HepG2 (cell line): ENCODE measurements around the gene DTYMK. TPM values are rescaled to one million over a fixed set of nuclear protein-coding genes. Genes with fewer than 3 reads are reported as not detected.

Experiments used
- CTCF ChIP-seq: sonication (generic); formaldehyde crosslinking; IDR thresholded peaks from 2 replicates; pipeline ENCODE4 v1.5.0; 2020; ENCODE audit warnings: mild to moderate bottlenecking, missing genetic modification reagents, moderate library complexity
- GATAD1 ChIP-seq: IDR thresholded peaks from 2 replicates; pipeline ENCODE4 v1.6.1; 2016; ENCODE audit warnings: missing genetic modification reagents, missing compliant biosample characterization
- GLI4 ChIP-seq: sonication (generic); formaldehyde crosslinking; IDR thresholded peaks from 2 replicates; pipeline ENCODE4 v1.5.1; 2020; ENCODE audit warnings: missing genetic modification reagents, mild to moderate bottlenecking, moderate library complexity, borderline replicate concordance
- MAFK ChIP-seq, 2 experiments: IDR thresholded peaks in 1 of 2; conservative IDR thresholded peaks in 1 of 2; 2 replicates each; pipeline ENCODE4 v1.6.1; 2011; ENCODE audit warnings: improper control_type of control experiment in 2 of 2, low read length in 2 of 2
- MLLT10 ChIP-seq: sonication (generic); formaldehyde crosslinking; IDR thresholded peaks from 2 replicates; pipeline ENCODE4 v1.4.0; 2020; ENCODE audit warnings: missing genetic modification reagents
- MTA1 ChIP-seq: sonication (generic); formaldehyde crosslinking; IDR thresholded peaks from 2 replicates; pipeline ENCODE4 v1.4.0; 2020; ENCODE audit warnings: missing genetic modification reagents, mild to moderate bottlenecking, borderline replicate concordance
- MTA3 ChIP-seq: sonication (generic); formaldehyde crosslinking; IDR thresholded peaks from 2 replicates; pipeline ENCODE4 v1.4.0; 2020; ENCODE audit warnings: missing genetic modification reagents
- NR2C2 ChIP-seq: sonication (generic); formaldehyde crosslinking; IDR thresholded peaks from 2 replicates; pipeline ENCODE4 v1.4.0; 2020; ENCODE audit warnings: missing genetic modification reagents, mild to moderate bottlenecking, moderate library complexity, borderline replicate concordance
- RBFOX2 ChIP-seq: fragments of 200-400 bp; formaldehyde crosslinking; IDR thresholded peaks from 2 replicates; pipeline ENCODE4 v1.6.1; 2017; ENCODE audit warnings: low read depth, mild to moderate bottlenecking, low read length
- RCOR2 ChIP-seq: IDR thresholded peaks from 2 replicates; pipeline ENCODE4 v1.6.1; 2016; ENCODE audit warnings: missing biosample characterization, missing genetic modification reagents
- ZBTB25 ChIP-seq: IDR thresholded peaks from 2 replicates; pipeline ENCODE4 v1.6.1; 2018; ENCODE audit warnings: missing genetic modification reagents
- ZBTB38 ChIP-seq: sonication (generic); formaldehyde crosslinking; IDR thresholded peaks from 2 replicates; pipeline ENCODE4 v1.5.1; 2020; ENCODE audit warnings: mild to moderate bottlenecking, missing genetic modification reagents
- ZC3H4 ChIP-seq: sonication (generic); formaldehyde crosslinking; IDR thresholded peaks from 2 replicates; pipeline ENCODE4 v1.4.0; 2020; ENCODE audit warnings: missing genetic modification reagents, borderline replicate concordance
- ZFY ChIP-seq: sonication (generic); formaldehyde crosslinking; IDR thresholded peaks from 2 replicates; pipeline ENCODE4 v1.4.0; 2020; ENCODE audit warnings: missing genetic modification reagents
- ZNF121 ChIP-seq: sonication (generic); formaldehyde crosslinking; IDR thresholded peaks from 2 replicates; pipeline ENCODE4 v1.5.0; 2020; ENCODE audit warnings: mild to moderate bottlenecking, missing genetic modification reagents
- ZNF3 ChIP-seq: IDR thresholded peaks from 2 replicates; pipeline ENCODE4 v1.7.0; 2017; ENCODE audit warnings: inconsistent platforms
- ZNF350 ChIP-seq: sonication (generic); formaldehyde crosslinking; IDR thresholded peaks from 2 replicates; pipeline ENCODE4 v1.4.0; 2020; ENCODE audit warnings: mild to moderate bottlenecking, low read depth, missing genetic modification reagents, borderline replicate concordance
- ZNF354B ChIP-seq: sonication (generic); formaldehyde crosslinking; IDR thresholded peaks from 2 replicates; pipeline ENCODE4 v1.8.0; 2022; ENCODE audit warnings: mild to moderate bottlenecking, missing genetic modification reagents
- ZNF430 ChIP-seq: sonication (generic); formaldehyde crosslinking; IDR thresholded peaks from 2 replicates; pipeline ENCODE4 v1.9.0; 2021; ENCODE audit warnings: mild to moderate bottlenecking, missing genetic modification reagents
- ZNF570 ChIP-seq: sonication (generic); formaldehyde crosslinking; IDR thresholded peaks from 2 replicates; pipeline ENCODE4 v1.4.0; 2020; ENCODE audit warnings: mild to moderate bottlenecking, missing genetic modification reagents, borderline replicate concordance
- ZNF605 ChIP-seq: sonication (generic); formaldehyde crosslinking; IDR thresholded peaks from 2 replicates; pipeline ENCODE4 v1.8.0; 2022; ENCODE audit warnings: mild to moderate bottlenecking, missing genetic modification reagents
- ZNF768 ChIP-seq: sonication (generic); formaldehyde crosslinking; IDR thresholded peaks from 2 replicates; pipeline ENCODE4 v1.4.0; 2020; ENCODE audit warnings: missing genetic modification reagents
- ZSCAN29 ChIP-seq: sonication (generic); formaldehyde crosslinking; conservative IDR thresholded peaks from 2 replicates; pipeline ENCODE4 v1.4.0; 2020; ENCODE audit warnings: mild to moderate bottlenecking, missing genetic modification reagents
- polyA plus RNA-seq, 8 experiments: library from polyadenylated mRNA; depleted of rRNA in 3 of 8; stranded (reverse) in 7 of 8; unstranded in 1 of 8; fragments of >200 nt; fragmentation: Illumina TruSeq in 4 of 8; extraction: Trizol in 4 of 8; gene quantifications; 2 replicates each; pipeline versions ENCODE4 v1.2.1 to v1.2.3, GENCODE V29; 2011 to 2016; ENCODE audit warnings: low read depth in 4 of 8, missing spikeins in 1 of 8, mixed read lengths in 1 of 8; ENCODE audit not compliant: insufficient read depth in 1 of 8
- total RNA-seq, 5 experiments: library from RNA; depleted of rRNA; stranded (reverse); fragments of >200 nt; fragmentation: Illumina TruSeq; extraction: Trizol; gene quantifications; 2 replicates each; pipeline ENCODE4 v1.2.3, GENCODE V29; 2016; ENCODE audit warnings: low read depth in 1 of 5
- TF ChIP-seq, protein P1 (sequence below): sonication (generic); formaldehyde crosslinking; IDR thresholded peaks from 2 replicates; pipeline ENCODE4 v1.5.0; 2020; ENCODE audit warnings: mild to moderate bottlenecking, low read depth, missing genetic modification reagents, borderline replicate concordance
- TF ChIP-seq, protein P2 (sequence below): sonication (generic); formaldehyde crosslinking; IDR thresholded peaks from 2 replicates; pipeline ENCODE4 v1.4.0; 2020; ENCODE audit warnings: missing genetic modification reagents
- TF ChIP-seq, protein P3 (sequence below): sonication (generic); formaldehyde crosslinking; IDR thresholded peaks from 2 replicates; pipeline ENCODE4 v1.4.0; 2020; ENCODE audit warnings: missing genetic modification reagents, low read depth, mild to moderate bottlenecking, borderline replicate concordance

DTYMK gene
- total and polyA plus RNA-seq, 2 of the 13 experiments (the other 11 are each of a cell fraction or from before 2014, with no cell fraction given) = 57.5 to 134 TPM

GRCh38 chr2:241686650-241687425 is at the start of gene DTYMK (continued):
- no peak for TF ChIP-seq ZNF430 (CRISPR knock-in tag)
- peak; percentile 54 for TF ChIP-seq ZNF768
- peak; percentile 93 for TF ChIP-seq NR2C2 (CRISPR knock-in tag)
- TF ChIP-seq GATAD1 (CRISPR knock-in tag) = peak; percentile 94
- peak; percentile 97 for TF ChIP-seq ZFY (CRISPR knock-in tag)
- TF ChIP-seq, protein P1, sequence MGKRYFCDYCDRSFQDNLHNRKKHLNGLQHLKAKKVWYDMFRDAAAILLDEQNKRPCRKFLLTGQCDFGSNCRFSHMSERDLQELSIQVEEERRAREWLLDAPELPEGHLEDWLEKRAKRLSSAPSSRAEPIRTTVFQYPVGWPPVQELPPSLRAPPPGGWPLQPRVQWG (CRISPR knock-in tag) = no peak; the same call in 1 of the 2 replicates
- peak; percentile 93 for TF ChIP-seq MTA1 (CRISPR knock-in tag)
- peak; percentile 77 for TF ChIP-seq ZNF354B (CRISPR knock-in tag)
- TF ChIP-seq ZNF121 (CRISPR knock-in tag) = peak; percentile 66
- no peak for TF ChIP-seq ZNF3
- peak; percentile 93 for TF ChIP-seq ZBTB38
- TF ChIP-seq MLLT10 (CRISPR knock-in tag) = no peak
- TF ChIP-seq ZSCAN29 (CRISPR knock-in tag) = peak; percentile 100
- TF ChIP-seq MTA3 (CRISPR knock-in tag) = no peak
- no peak for TF ChIP-seq ZC3H4 (CRISPR knock-in tag)
- TF ChIP-seq ZNF605 (CRISPR knock-in tag) = no peak
- TF ChIP-seq RCOR2 = no peak
- TF ChIP-seq, protein P2, sequence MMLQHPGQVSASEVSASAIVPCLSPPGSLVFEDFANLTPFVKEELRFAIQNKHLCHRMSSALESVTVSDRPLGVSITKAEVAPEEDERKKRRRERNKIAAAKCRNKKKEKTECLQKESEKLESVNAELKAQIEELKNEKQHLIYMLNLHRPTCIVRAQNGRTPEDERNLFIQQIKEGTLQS (CRISPR knock-in tag) = no peak; the same call in 1 of the 2 replicates
- TF ChIP-seq GLI4 (CRISPR knock-in tag) = peak; percentile 45
- peak; percentile 99 for TF ChIP-seq RBFOX2
- TF ChIP-seq ZBTB25 (CRISPR knock-in tag) = peak; percentile 98; the same call in 1 of the 2 replicates
- peak; percentile 25; the same call in 1 of the 2 replicates for TF ChIP-seq ZNF570
- TF ChIP-seq, protein P3, sequence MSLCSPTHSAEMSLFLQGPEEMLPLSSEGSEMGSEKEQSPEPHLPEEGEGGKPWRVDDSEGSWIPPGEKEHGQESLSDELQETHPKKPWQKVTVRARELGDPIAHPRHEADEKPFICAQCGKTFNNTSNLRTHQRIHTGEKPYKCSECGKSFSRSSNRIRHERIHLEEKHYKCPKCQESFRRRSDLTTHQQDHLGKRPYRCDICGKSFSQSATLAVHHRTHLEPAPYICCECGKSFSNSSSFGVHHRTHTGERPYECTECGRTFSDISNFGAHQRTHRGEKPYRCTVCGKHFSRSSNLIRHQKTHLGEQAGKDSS (CRISPR knock-in tag) = peak; percentile 78
- TF ChIP-seq CTCF = peak; percentile 4; the same call in 1 of the 2 replicates
- TF ChIP-seq MAFK (conservative IDR thresholded peaks at IDR 0.05 in 1 of 2, IDR thresholded peaks at IDR 0.05 in 1 of 2; ENCODE audit: low read length in 2 of 2) = no peak
- TF ChIP-seq ZNF350 (CRISPR knock-in tag) = no peak
